ENCODE measurements around the gene TTC7B.

The TTC7B gene

GRCh38 chr14:90773705-90774104, 42.5 kb downstream of the TTC7B start:
- DNase-seq = no peak

- no peak for DNase-seq
These were observed 43.1 kb downstream of the TTC7B start for GRCh38 chr14:90773196-90773486.

- DNase-seq = no peak
These were observed 48.3 kb downstream of the TTC7B start for GRCh38 chr14:90767899-90768298.

GRCh38 chr14:90760591-90761316, 55.5 kb downstream of the TTC7B start:
- peak; percentile 48 for DNase-seq

- DNase-seq = no peak
These were observed 56.2 kb downstream of the TTC7B start for GRCh38 chr14:90760078-90760444.

GRCh38 chr14:90759370-90760077, 56.7 kb downstream of the TTC7B start:
- no peak for DNase-seq

- peak; percentile 79 for DNase-seq
These were observed 57.3 kb downstream of the TTC7B start for GRCh38 chr14:90758959-90759358.

GRCh38 chr14:90758028-90758889, 58.0 kb downstream of the TTC7B start:
- DNase-seq = peak; percentile 91

GRCh38 chr14:90757452-90757851, 58.8 kb downstream of the TTC7B start:
- no peak for DNase-seq

GRCh38 chr14:90756755-90757345, 59.4 kb downstream of the TTC7B start:
- no peak for DNase-seq

- DNase-seq = peak; percentile 11
These were observed 60.4 kb downstream of the TTC7B start for GRCh38 chr14:90755661-90756304.

- DNase-seq = no peak
These were observed 62.7 kb downstream of the TTC7B start for GRCh38 chr14:90753456-90754005.

- no peak for DNase-seq
These were observed 65.5 kb downstream of the TTC7B start for GRCh38 chr14:90750701-90751100.

GRCh38 chr14:90750191-90750590, 66.0 kb downstream of the TTC7B start:
- DNase-seq = no peak

- no peak for DNase-seq
These were observed 68.3 kb downstream of the TTC7B start for GRCh38 chr14:90747909-90748308.

GRCh38 chr14:90743826-90744225, 72.4 kb downstream of the TTC7B start:
- DNase-seq = no peak

- DNase-seq = no peak
These were observed 72.8 kb downstream of the TTC7B start for GRCh38 chr14:90743425-90743824.

GRCh38 chr14:90742729-90743128, 73.5 kb downstream of the TTC7B start:
- DNase-seq = no peak

- DNase-seq = no peak
These were observed 74.0 kb downstream of the TTC7B start for GRCh38 chr14:90742252-90742651.

GRCh38 chr14:90741682-90741946, 74.6 kb downstream of the TTC7B start:
- no peak for DNase-seq

- no peak for DNase-seq
These were observed 75.1 kb downstream of the TTC7B start for GRCh38 chr14:90740946-90741681.

- DNase-seq = no peak
These were observed 76.1 kb downstream of the TTC7B start for GRCh38 chr14:90740081-90740480.
